Neural crest cell (in vitro differentiated cells): Measurements from ENCODE around the gene CDH23. TPM values are rescaled to one million over a fixed set of nuclear protein-coding genes. Genes with fewer than 3 reads are reported as not detected.

Experiments
- DNase-seq: peaks from one replicate; pipeline ENCODE4 v3.0.0; 2021; ENCODE audit warnings: low read depth, mixed read lengths, low spot score
- H3K27ac Mint-ChIP-seq: one replicate; pipeline ENCODE4 v1.8.0; 2021; ENCODE audit warnings: mild to moderate bottlenecking, mixed read lengths; ENCODE audit not compliant: unreplicated experiment
- H3K27me3 Mint-ChIP-seq: 2 replicates; pipeline ENCODE4 v1.8.0; 2021; ENCODE audit warnings: low read depth, mild to moderate bottlenecking, mixed read lengths
- H3K36me3 Mint-ChIP-seq: 2 replicates; pipeline ENCODE4 v1.8.0; 2021; ENCODE audit warnings: low read depth, mild to moderate bottlenecking, mixed read lengths
- H3K4me1 Mint-ChIP-seq: 2 replicates; pipeline ENCODE4 v1.8.0; 2021; ENCODE audit warnings: mixed read lengths
- H3K4me3 Mint-ChIP-seq: one replicate; pipeline ENCODE4 v1.8.0; 2021; ENCODE audit warnings: mild to moderate bottlenecking, mixed read lengths
- H3K9me3 Mint-ChIP-seq: 2 replicates; pipeline ENCODE4 v1.8.0; 2021; ENCODE audit warnings: mixed read lengths
- total RNA-seq: library from RNA; stranded (reverse); gene quantifications from 2 replicates; pipeline ENCODE4 v1.2.1, GENCODE V29; 2021
- TF ChIP-seq, protein P1 (sequence below): fragments of 200-600 bp; sonication (generic); conservative IDR thresholded peaks from 2 replicates; pipeline ENCODE4 v1.5.0; 2021; ENCODE audit warnings: antibody characterized with exemption, mild to moderate bottlenecking

The CDH23 gene
- total RNA-seq, 1 donor from 2014 or later, result 2.6 TPM

DNA sequence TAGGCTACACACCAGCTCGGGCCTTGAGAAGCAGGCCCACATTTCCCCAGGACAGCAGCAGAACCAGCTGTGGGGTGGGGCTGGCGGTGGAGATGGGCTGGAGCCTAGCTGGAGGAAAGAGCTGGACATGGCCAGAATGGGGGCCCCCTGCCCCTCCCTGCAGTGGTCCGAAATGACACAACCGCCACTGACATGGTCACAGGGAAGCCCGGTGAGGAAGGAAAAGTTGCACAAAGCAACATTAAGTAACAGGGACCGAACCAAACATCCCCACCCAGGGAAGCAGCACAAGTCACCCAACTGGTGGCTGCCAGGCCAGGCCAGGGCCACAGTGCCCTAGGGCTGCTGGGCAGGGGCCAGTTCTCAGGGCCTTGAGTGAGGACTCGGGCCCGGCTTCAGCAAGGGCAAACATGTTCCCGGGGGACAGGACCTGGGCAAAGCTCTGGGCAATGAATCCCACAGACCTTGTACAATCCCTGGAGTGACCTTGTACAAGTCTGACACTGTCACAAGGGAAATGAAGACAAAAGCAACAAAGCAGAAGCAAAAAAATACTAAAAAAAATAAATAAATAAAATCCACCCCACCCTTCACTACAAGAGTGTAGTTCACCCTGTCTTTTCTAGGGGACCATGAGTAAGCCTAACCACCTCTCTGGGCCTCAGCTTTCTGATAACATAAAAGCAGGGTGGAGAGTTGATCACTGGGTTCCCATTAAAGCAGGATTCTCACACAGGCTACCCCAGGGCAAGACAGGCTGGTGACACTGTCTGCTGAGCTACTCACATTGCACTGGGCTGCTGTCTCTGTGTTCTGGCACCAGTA is 421.3 kb downstream of the CDH23 start:
- TF ChIP-seq, protein P1, sequence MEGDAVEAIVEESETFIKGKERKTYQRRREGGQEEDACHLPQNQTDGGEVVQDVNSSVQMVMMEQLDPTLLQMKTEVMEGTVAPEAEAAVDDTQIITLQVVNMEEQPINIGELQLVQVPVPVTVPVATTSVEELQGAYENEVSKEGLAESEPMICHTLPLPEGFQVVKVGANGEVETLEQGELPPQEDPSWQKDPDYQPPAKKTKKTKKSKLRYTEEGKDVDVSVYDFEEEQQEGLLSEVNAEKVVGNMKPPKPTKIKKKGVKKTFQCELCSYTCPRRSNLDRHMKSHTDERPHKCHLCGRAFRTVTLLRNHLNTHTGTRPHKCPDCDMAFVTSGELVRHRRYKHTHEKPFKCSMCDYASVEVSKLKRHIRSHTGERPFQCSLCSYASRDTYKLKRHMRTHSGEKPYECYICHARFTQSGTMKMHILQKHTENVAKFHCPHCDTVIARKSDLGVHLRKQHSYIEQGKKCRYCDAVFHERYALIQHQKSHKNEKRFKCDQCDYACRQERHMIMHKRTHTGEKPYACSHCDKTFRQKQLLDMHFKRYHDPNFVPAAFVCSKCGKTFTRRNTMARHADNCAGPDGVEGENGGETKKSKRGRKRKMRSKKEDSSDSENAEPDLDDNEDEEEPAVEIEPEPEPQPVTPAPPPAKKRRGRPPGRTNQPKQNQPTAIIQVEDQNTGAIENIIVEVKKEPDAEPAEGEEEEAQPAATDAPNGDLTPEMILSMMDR, result no peak
- Mint-ChIP-seq H3K9me3 (no peaks in the 10 kb centered on the region), H3K36me3 (peaks cover 13% of the 10 kb centered on the region), H3K27ac (no peak overlapping the region), H3K4me3 (no peak overlapping the region), H3K4me1 (no peaks in the 10 kb centered on the region), H3K27me3 (no peaks in the 10 kb centered on the region)
- no peak for DNase-seq

DNA sequence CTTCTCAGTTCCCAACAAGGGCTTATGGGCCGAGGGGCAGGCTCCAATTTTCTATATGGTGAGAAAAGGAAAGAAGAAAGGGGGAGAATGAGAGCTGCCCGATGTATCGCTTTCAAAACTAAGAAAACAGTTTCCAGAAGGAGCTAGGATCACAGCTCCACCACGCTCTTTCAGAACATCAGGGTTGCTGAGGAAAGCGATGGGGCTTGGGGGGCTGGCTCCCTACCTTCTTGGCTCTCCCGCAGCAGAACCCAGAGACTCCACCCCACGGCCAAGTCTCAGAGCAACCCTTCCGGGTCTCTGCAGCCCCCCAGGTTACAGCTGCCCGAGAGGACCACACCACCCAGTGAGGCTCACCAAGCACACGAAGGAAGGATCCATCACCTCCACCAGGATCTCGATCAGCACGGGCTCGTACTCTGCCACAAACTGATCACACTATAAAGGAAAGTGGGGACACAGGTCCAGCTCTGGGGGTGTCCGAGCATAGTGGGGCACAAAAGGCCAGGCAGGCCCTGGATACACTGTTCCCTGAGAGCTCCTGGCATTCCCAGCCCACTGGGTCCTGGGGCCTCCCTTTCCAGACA is 422.0 kb downstream of the CDH23 start:
- H3K9me3 Mint-ChIP-seq, result no peaks in the 10 kb centered on the region
- no peak overlapping the region for H3K4me3 Mint-ChIP-seq
- no peaks in the 10 kb centered on the region for H3K27me3 Mint-ChIP-seq
- TF ChIP-seq, protein P1, result no peak
- peaks cover 13% of the 10 kb centered on the region for H3K36me3 Mint-ChIP-seq
- no peak for DNase-seq
- H3K4me1 Mint-ChIP-seq, result no peaks in the 10 kb centered on the region
- H3K27ac Mint-ChIP-seq, result no peak overlapping the region

DNA sequence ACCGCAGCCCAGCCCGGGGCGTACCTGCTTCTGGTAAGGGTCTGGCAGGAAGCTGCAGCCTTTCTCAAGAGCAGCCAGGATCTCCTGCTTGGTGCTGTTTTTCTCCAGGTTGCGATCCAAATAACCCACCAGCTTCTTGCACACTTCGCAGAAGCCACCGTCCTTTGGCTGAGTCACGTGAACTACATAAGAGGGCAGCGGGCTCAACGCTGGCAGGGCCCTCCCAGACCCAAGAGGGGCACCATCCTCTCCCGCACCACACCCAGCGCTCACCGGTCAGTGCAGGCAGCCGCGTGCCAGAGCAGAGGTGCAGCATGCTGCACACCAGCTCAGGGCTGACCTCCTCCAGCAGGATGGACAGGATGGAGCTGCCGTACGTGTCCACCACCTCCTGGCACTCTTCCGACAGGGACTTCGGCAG is 422.7 kb downstream of the CDH23 start:
- H3K4me1 Mint-ChIP-seq, result no peaks in the 10 kb centered on the region
- H3K27ac Mint-ChIP-seq, result no peak overlapping the region
- H3K9me3 Mint-ChIP-seq, result no peaks in the 10 kb centered on the region
- no peaks in the 10 kb centered on the region for H3K27me3 Mint-ChIP-seq
- TF ChIP-seq, protein P1, result no peak
- H3K4me3 Mint-ChIP-seq, result no peak overlapping the region
- DNase-seq, result no peak
- peaks cover 13% of the 10 kb centered on the region for H3K36me3 Mint-ChIP-seq

DNA sequence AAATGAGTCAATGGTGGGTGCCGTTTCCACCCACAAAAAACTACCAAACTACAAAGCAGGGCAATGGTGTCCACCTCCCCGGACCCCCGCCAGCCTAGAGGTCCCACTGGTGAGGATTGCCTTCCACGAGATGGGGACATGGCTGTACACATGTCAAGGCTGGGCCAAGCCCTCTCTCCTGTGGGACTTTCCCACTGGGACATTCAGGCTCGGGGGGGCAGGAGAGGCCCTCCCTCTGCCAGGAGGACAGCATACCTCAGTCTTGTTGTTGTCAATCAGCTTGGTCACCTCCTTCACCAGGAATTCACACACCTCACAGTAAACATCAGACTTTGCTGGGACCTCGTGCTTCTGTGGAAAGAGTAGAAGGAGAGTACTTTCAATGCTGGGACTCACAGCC is 423.3 kb downstream of the CDH23 start:
- no peaks in the 10 kb centered on the region for H3K9me3 Mint-ChIP-seq
- no peaks in the 10 kb centered on the region for H3K4me1 Mint-ChIP-seq
- TF ChIP-seq, protein P1, result no peak
- DNase-seq, result no peak
- H3K4me3 Mint-ChIP-seq, result no peak overlapping the region
- H3K36me3 Mint-ChIP-seq, result peaks cover 13% of the 10 kb centered on the region
- no peaks in the 10 kb centered on the region for H3K27me3 Mint-ChIP-seq
- H3K27ac Mint-ChIP-seq, result no peak overlapping the region

DNA sequence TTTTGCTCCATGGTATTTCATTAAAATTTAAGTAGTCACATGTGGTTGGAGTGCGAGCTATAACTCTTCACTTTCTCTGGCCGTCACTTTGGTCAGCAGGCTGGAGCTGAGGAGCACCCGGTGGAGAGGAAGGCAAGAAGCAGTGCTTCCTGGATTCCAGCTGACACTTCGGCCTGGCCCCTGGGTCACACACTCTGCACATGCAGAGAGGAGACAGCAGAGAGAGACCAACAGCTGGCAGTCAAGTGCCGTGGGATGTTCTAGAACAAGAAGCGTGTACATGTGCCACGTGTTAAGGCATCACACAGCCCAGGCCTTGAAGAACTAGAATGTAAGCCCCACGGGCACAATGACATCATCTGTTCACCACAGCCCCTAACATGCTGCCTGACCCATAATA is 424.2 kb downstream of the CDH23 start:
- Mint-ChIP-seq H3K4me3 (no peak overlapping the region), H3K9me3 (no peaks in the 10 kb centered on the region), H3K27me3 (no peaks in the 10 kb centered on the region), H3K36me3 (peaks cover 8% of the 10 kb centered on the region), H3K4me1 (no peaks in the 10 kb centered on the region), H3K27ac (no peak overlapping the region)
- TF ChIP-seq, protein P1, result no peak
- DNase-seq, result no peak
